Activated CD4-positive, alpha-beta T cell treated with anti-CD3 and anti-CD28 coated beads, Interleukin-2, Interleukin-6, amounts not matched to agents 100 ng/mL and 50 ng/mL, durations not matched to agents 16 hours and 8 hours (primary cell): Measurements from ENCODE around the gene VEPH1.

Source experiments
- DNase-seq: peaks from one replicate; pipeline ENCODE4 v3.0.0-alpha.2; 2020

The VEPH1 gene

GRCh38 chr3:157522648-157523047 lies 19.4 kb upstream of the VEPH1 start:
- DNase-seq = no peak

- DNase-seq = no peak
Measured at GRCh38 chr3:157520485-157521150, 17.4 kb upstream of the VEPH1 start.

GRCh38 chr3:157518881-157519280 lies 15.7 kb upstream of the VEPH1 start:
- no peak for DNase-seq

GRCh38 chr3:157516928-157517327 lies 13.7 kb upstream of the VEPH1 start:
- DNase-seq = no peak

- no peak for DNase-seq
Measured at GRCh38 chr3:157515398-157515797, 12.2 kb upstream of the VEPH1 start.

- DNase-seq = no peak
Measured at GRCh38 chr3:157514371-157514895, 11.2 kb upstream of the VEPH1 start.

- no peak for DNase-seq
Measured at GRCh38 chr3:157513585-157513984, 10.4 kb upstream of the VEPH1 start.

GRCh38 chr3:157512534-157512933 lies 9.3 kb upstream of the VEPH1 start:
- DNase-seq = no peak

GRCh38 chr3:157508461-157508860 lies 5.2 kb upstream of the VEPH1 start:
- DNase-seq = no peak

- no peak for DNase-seq
Measured at GRCh38 chr3:157501863-157502262, 1.4 kb downstream of the VEPH1 start.

- no peak for DNase-seq
Measured at GRCh38 chr3:157500232-157500631, 3.0 kb downstream of the VEPH1 start.

GRCh38 chr3:157499342-157499963 lies 3.8 kb downstream of the VEPH1 start:
- no peak for DNase-seq

- DNase-seq = no peak
Measured at GRCh38 chr3:157498371-157498770, 4.8 kb downstream of the VEPH1 start.

GRCh38 chr3:157495846-157496245 lies 7.4 kb downstream of the VEPH1 start:
- no peak for DNase-seq

GRCh38 chr3:157494581-157495281 lies 8.5 kb downstream of the VEPH1 start:
- DNase-seq = no peak

GRCh38 chr3:157493627-157494550 lies 9.3 kb downstream of the VEPH1 start:
- DNase-seq = peak; percentile 18

GRCh38 chr3:157491136-157491535 lies 12.1 kb downstream of the VEPH1 start:
- no peak for DNase-seq

- no peak for DNase-seq
Measured at GRCh38 chr3:157488144-157488543, 15.1 kb downstream of the VEPH1 start.

- no peak for DNase-seq
Measured at GRCh38 chr3:157487339-157487738, 15.9 kb downstream of the VEPH1 start.

GRCh38 chr3:157479464-157480243 lies 23.6 kb downstream of the VEPH1 start:
- DNase-seq = no peak

GRCh38 chr3:157477441-157477840 lies 25.8 kb downstream of the VEPH1 start:
- no peak for DNase-seq

- no peak for DNase-seq
Measured at GRCh38 chr3:157475921-157476414, 27.2 kb downstream of the VEPH1 start.
